Measurements from ENCODE around the gene EIF2B2.

The EIF2B2 gene

GRCh38 chr14:75010472-75011093 lies 7.9 kb downstream of the EIF2B2 start:
- DNase-seq (ENCODE audit: low read depth): peak; percentile 37
- no peak overlapping the region for H3K4me3 ChIP-seq (ENCODE audit: control insufficient read depth, low read depth, low read length)
- no peak for TF ChIP-seq CTCF (conservative IDR thresholded peaks at IDR 0.05; ENCODE audit: control insufficient read depth, insufficient read depth, low read depth, low read length)

- no peak for TF ChIP-seq CTCF (conservative IDR thresholded peaks at IDR 0.05; ENCODE audit: control insufficient read depth, insufficient read depth, low read depth, low read length)
- DNase-seq (ENCODE audit: low read depth): peak; percentile 87
- H3K4me3 ChIP-seq (ENCODE audit: control insufficient read depth, low read depth, low read length): no peak overlapping the region
Observed at GRCh38 chr14:75011356-75011994, 8.8 kb downstream of the EIF2B2 start.

GRCh38 chr14:75013290-75013689 lies 10.6 kb downstream of the EIF2B2 start:
- no peak overlapping the region for H3K4me3 ChIP-seq (ENCODE audit: control insufficient read depth, low read depth, low read length)
- TF ChIP-seq CTCF (conservative IDR thresholded peaks at IDR 0.05; ENCODE audit: control insufficient read depth, insufficient read depth, low read depth, low read length): no peak
- DNase-seq (ENCODE audit: low read depth): peak; percentile 36

GRCh38 chr14:75015496-75015895 lies 12.8 kb downstream of the EIF2B2 start:
- no peak for DNase-seq (ENCODE audit: low read depth)
- no peak overlapping the region for H3K4me3 ChIP-seq (ENCODE audit: control insufficient read depth, low read depth, low read length)
- no peak for TF ChIP-seq CTCF (conservative IDR thresholded peaks at IDR 0.05; ENCODE audit: control insufficient read depth, insufficient read depth, low read depth, low read length)

- DNase-seq (ENCODE audit: low read depth): no peak
- no peak for TF ChIP-seq CTCF (conservative IDR thresholded peaks at IDR 0.05; ENCODE audit: control insufficient read depth, insufficient read depth, low read depth, low read length)
- no peak overlapping the region for H3K4me3 ChIP-seq (ENCODE audit: control insufficient read depth, low read depth, low read length)
Observed at GRCh38 chr14:75016815-75017214, 14.1 kb downstream of the EIF2B2 start.

GRCh38 chr14:75018694-75019093 lies 16.0 kb downstream of the EIF2B2 start:
- H3K4me3 ChIP-seq (ENCODE audit: control insufficient read depth, low read depth, low read length): no peak overlapping the region
- DNase-seq (ENCODE audit: low read depth): no peak

More at GRCh38 chr14:75018694-75019093, 16.0 kb downstream of the EIF2B2 start:
- TF ChIP-seq CTCF (conservative IDR thresholded peaks at IDR 0.05; ENCODE audit: control insufficient read depth, insufficient read depth, low read depth, low read length): no peak
